Fibroblast of skin of left quadriceps (primary cell): ENCODE data around the gene NUCB1.
"Not testable (repeated sequence)": the region's sequence is repeated elsewhere in the genome, so short reads cannot be mapped to it uniquely, and the experiment has no call there.

Experiments used
- DNase-seq, 2 experiments: peaks; one replicate each; pipeline ENCODE4 v3.0.0-alpha.2; 2013; ENCODE audit warnings: low read depth in 2 of 2

NUCB1 gene

DNA sequence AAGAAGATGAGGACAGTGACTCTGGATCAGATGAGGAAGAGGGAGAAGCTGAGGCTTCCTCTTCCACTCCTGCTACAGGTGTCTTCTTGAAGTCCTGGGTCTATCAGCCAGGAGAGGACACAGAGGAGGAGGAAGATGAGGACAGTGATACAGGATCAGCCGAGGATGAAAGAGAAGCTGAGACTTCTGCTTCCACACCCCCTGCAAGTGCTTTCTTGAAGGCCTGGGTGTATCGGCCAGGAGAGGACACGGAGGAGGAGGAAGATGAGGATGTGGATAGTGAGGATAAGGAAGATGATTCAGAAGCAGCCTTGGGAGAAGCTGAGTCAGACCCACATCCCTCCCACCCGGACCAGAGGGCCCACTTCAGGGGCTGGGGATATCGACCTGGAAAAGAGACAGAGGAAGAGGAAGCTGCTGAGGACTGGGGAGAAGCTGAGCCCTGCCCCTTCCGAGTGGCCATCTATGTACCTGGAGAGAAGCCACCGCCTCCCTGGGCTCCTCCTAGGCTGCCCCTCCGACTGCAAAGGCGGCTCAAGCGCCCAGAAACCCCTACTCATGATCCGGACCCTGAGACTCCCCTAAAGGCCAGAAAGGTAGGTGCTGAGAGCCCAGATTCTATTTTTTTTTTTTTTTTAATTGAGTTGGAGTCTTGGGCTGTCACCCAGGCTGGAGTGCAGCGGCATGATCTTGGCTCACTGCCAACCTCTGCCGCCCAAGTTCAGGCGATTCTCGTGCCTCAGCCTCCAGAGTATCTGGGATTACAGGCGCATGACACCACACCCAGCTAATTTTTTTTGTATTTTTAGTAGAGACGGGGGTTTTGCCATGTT, 25.6 kb upstream of the NUCB1 start:
- peak in 1 of 2 experiments; percentile 30 for DNase-seq

DNA sequence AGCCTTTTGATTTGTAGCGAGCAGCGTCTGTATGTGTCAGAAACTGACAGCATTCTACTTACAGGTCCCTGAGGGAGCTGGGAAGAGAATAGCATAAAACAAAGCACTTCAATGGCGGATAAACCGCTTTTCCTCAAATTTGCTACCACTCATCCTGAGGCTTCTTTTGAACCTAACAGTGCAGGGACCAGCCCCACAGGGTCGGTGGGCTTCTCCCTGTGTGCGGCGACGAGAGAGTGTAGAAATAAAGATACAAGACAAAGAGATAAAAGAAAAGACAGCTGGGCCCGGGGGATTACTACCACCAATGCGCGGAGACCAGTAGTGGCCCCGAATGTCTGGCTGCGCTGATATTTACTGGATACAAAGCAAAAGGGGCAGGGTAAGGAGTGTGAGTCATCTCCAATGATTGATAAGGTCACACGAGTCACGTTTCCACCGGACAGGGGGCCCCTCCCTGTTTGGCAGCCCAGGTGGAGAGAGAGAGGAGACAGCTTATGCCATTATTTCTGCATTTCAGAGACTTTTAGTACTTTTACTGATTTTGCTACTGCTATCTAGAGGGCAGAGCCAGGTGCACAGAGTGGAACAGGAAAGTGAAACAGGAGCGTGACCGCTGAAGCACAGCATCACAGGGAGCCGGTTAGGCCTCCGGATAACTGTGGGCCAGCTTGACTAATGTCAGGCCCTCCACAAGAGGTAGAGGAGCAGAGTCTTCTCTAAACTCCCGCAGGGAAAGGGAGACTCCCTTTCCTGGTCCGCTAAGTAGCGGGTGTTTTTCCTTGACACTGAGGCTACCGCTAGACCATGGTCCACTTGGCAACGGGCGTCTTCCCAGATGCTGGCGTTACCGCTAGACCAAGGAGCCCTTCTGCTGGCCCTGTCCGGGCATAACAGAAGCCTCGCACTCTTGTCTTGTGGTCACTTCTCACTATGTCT, 23.8 kb upstream of the NUCB1 start:
- not testable (repeated sequence) for DNase-seq

DNA sequence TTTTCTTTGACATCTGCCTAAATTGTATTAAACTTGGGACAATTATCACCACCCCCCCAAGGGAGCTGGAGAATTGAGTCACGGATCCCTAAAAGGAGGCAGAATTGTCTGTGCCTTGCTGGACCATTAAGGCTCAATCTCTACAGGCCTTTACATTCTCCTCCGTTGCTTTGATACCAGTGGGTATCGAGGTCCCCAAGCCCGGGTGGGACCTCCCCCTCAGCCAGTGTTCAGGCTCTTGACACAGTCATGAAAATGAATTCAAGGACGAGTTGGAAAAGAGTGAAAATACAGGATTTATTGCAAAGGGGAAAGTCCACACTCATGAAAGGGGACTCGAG, 22.3 kb upstream of the NUCB1 start:
- DNase-seq, result no peak

DNA sequence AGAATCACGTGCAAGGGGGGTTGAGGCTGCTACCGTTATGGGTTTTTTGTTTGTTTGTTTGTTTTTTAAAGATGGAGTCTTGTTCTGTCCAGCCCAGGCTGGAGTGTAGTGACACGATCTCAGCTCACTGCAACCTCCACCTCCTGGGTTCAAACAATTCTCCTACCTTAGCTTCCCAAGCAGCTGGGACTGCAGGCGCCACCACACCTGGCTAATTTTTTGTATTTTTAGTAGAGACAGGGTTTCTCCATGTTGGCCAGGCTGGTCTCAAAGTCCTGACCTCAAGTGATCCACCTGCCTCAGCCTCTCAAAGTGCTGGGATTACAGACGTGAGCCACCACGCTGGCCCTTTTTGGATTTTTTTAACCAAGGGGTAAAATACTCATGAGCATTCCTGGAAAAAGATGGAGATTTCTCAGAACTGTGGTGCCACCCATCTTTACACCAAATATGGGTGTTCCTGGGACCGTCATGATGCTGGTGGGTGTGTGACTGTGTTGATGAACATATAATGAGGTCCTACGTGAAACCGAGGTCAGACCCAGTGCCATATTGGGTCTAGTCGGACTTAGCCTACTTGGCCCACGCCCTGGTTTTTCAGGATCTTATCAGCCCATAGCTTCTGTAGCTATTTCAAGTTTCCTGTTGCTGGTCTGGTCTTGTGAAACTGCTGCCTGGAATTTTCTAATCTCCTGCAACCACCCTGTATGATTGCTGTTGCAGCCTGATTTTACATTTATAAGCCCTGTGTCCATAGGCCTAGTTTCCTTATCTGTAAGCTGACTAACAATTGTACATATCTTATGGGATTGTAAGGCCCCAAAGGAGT, 21.7 kb upstream of the NUCB1 start:
- DNase-seq, result no peak

DNA sequence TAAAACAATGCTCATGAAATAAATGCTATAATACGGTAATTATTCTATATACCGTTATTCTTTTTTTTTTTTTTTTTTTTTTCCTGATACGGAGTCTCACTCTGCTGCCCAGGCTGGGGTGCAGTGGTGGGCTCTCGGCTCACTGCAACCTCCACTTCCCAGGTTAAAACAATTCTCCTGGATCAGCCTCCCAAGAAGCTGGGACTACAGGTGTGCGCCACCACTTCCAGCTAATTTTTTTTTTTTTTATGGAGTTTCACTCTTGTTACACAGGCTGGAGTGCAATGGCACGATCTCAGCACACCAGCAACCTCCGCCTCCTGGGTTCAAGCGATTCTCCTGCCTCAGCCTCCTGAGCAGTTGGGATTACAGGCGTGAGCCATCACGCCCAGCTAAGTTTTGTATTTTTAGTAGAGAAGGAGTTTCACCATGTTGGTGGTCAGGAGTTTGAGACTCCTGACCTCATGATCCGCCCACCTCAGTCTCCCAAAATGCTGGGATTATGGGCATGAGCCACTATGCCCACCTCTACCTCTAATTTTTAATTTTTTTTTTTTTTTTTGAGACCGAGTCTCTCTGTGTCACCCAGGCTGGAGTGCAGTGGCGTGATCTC, 21.0 kb upstream of the NUCB1 start:
- DNase-seq, result no peak

DNA sequence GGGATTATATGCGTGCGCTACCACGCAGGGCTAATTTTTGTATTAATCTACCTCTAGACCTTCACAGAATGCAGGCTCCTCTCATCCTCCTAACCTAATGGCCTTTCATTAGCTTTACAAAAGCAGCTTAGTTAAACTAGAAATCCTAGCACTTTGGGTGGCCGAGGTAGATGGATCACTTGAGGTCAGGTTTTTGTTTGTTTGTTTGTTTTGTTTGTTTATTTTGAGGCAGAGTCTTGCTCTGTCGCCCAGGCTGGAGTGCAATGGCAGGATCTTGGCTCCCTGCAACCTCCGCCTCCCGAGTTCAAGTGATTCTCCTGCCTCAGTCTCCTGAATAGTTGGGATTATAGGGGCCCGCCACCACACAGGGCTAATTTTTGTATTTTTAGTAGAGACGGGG, 20.4 kb upstream of the NUCB1 start:
- DNase-seq, result not testable (repeated sequence)

DNA sequence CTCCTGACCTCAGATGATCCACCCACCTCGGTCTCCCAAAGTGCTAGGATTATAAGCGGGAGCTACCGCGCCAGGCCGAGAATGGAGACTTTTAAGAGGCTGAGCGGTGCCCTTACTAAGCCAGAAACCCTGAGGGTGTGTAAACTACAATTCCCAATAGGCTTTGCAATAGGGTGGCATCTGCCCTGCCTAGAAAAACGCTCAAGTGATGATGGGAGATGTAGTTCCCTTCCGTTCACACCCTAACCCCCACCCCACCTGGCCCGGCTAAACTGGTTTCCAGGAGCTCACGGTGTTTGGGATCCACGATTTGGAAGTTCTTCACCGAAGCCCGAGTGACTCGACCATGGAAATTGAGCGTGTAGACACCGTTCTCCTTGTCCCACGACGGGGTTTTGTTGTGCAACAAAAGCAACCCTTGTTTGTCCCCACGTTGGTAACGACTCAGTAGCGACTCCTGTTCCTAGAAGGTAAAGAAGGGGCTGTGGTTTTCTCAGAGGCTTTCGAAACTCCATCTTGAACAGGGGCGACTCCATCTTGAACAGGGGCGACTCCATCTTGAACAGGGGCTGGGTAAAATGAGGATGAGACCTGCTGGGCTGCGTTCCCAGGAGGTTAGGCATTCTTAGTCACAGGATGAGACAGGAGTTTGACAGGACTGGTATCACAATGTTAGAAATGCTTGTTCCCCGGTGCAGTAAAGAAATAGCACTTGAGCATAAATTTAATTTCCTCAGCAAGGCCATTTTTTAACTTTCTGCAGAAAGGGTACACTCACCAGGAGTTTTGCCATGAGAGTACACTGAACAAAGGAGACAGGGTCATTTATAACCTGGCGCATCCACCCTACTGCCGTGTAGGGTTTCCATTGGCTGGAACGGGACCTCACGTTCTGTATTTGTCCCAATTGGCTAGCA, 18.1 kb upstream of the NUCB1 start:
- DNase-seq, result no peak

DNA sequence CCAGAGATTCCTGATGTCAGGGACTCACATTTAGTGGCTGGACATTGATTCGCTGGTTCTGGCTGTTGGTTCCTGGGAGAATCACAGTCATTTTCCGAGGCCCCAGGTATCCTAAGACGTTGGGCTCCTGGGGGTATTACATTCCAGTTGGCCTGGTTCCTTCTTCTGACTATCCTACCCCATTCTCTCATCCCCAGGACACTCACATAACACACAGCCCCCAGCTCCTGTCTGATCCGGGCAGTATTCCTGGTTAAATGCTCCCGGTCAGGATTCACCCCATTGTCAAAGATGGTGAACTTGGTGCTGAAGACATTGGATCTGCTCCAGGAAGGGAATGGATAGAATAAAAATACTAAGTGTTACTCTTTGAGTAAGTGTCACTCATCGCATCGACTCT, 16.4 kb upstream of the NUCB1 start:
- no peak for DNase-seq

DNA sequence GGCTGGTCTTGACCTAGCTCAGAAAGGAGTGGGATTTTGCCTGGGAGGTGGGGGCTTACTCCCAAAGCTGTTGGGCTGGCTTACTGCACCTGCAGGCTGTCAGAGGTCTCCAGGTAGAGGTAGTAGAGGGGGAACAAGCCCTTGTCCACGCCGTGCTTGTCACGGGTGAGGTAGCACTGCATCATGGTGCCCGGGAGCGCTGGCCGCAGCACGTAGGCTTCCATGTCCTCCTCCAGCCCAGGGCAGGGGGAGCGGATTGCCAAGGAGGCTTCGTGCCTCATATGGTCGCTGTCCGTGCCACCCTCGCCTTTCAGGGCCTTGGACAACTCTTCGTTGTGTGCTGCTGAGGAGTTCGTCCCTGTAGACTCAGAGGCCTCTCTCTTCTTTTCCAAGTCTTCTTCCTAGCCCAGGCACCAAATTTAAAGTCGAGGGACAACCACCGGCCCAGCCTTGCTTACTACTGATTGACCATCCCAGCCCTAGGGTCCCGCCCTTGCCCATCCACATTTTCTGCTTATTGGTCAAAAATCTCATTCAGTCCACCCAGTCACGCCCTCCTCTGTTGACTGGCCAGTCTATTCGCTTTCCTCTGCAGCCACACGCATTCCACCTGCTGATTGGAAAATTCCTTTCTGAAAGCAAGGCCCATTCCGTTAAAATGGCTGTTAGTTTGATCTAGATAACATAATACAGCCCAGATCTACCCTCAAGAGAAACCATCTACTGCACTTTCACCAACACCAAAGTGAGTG, 12.1 kb upstream of the NUCB1 start:
- DNase-seq, result no peak

DNA sequence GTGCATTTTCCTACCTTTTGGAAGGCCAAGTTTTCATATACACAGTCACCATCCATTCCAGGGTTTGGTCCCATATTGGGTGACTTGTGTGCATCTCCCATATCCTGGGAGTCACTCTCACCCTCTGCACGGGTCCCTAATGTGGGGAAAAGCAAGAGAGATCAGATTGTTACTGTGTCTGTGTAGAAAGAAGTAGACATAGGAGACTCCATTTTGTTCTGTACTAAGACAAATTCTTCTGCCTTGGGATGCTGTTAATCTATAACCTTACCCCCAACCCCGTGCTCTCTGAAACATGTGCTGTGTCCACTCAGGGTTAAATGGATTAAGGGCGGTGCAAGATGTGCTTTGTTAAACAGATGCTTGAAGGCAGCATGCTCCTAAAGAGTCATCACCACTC, 10.6 kb upstream of the NUCB1 start:
- DNase-seq, result not testable (repeated sequence)

DNA sequence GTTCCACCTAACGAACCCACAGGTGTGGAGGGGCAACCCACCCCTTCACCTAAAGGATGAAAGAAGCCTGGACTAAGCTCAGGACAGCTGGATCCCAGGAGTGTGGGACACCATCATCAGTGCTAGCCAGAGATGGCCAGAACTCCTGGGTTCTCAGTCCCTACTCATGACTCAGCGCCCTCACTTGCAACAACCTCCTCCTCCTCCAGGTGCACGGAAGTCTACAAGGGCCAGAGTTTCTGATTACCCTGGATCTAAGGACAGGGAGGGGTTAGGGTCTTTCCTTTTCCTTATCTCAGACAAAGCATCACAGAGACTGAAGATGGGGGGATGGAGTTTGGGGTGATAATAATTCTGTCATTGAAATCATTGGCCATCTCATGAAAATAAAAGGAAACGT, 9.6 kb upstream of the NUCB1 start:
- DNase-seq, result no peak

DNA sequence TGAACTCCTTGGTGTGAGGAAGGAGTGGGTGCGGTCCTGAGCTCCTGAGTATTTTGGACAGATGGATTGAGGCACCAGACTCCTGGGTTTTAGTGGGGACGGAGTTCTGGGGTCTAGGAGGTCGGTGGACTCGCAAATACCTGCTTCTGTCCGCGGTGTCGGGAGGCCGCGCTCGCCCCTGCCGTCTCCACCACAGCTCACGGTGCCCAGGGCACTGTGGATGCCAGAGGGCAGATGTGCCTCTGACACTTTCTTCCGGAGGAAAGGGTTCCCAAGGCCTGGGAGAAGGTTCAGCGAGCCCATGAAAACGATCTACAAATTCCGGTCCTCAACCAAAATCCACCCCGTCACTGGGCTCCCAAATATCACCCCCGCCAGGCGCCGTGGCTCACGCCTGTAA, 4.9 kb upstream of the NUCB1 start:
- no peak for DNase-seq

DNA sequence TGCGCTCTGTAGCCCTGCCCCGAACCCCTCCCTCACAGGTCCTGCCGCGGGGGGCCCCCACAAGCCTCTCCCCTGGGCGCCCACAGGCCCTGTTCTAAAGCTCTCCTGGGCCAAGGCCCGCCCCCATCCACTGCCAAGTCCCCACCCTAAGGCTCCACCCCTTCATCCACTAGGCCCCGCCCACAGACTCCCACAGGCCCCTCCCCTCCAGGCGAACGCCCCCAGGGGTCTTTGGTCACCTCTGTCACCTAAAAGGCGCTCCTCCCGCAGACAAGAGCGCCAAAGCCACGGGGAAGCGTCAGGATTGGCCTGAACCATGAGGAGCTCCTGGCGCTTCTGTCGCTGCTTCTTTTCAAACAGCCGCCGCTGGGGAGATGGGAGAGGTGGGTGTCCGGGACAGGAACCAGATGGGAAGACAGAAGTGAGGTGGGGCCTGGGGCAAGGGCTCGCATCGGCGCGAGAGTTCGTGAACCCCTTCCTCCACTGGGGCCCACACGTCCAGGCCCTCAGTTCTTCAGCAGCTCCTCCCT, 3.9 kb upstream of the NUCB1 start:
- DNase-seq, result no peak

DNA sequence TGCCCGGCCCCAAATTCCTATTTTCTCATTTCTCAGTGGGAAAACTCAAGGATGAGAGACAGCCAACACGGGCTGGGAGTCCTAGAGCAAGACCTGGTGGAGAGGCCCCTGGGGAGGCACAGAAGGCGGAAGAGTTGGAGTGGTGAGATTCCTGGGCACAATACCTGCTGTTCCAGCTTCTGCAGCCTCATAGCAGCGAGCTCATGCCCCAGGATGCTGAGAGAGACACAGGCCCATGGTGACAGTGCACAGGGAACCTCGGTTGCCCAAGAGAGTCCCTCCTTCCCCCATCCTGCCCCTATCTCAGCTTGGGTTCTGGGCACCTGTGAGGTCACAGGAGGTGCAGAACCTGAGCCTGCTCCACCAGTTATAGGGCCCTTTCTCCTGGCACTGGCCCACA, 2.9 kb upstream of the NUCB1 start:
- DNase-seq, result no peak

DNA sequence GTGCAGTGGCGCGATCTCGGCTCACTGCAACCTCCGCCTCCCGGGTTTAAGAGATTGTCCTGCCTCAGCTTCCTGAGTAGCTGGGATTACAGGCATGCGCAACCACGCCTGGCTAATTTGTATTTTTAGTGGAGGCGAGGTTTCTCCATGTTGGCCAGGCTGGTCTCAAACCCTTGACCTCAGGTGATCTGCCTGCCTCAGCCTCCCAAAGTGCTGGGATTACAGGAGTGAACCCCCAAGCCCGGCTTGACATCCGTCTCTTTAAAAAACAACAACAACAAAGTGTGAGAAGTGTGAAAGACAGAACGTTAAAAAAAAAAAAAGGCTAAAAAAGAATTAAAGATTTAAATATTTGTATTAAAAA, 744 bp upstream of the NUCB1 start:
- not testable (repeated sequence) for DNase-seq

DNA sequence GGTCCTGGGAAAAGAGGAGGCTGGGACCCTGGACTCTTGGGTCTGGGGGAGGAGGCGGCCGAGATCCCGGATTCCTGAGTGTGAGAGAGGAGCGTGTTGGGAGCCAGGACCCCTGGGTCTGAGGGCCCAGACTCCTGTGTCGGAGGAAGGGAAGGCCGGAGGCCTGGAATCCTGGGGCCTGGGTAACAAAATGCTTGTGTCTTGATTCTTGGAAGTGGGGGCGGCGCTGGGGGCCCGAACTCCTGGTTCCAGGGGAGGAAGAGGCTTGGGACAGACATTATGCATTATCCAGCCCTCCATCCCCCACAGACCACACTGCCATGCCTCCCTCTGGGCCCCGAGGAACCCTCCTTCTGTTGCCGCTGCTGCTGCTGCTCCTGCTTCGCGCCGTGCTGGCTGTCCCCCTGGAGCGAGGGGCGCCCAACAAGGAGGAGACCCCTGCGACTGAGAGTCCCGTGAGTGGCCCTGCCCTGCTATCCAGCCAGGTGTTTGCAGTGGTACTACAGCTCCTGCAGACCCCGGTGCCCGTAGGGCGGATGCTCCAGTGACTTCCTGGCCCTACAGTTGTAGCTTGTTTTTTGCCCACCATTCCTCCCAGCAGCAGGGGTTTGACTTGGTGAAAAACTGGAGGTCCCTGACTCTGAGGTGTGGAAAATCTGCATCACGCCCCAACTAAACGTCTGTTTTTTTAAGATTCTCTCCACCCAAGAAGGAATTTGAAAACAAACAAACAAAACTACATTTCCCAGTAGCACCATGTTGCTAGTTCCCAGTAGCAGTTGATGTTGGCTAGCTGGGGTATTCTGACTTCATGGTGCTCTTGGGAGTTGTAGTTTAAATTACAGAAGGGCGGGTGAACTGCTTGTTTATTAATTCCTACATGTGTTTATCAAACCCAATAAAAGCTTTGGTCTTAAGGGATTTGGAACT, 630 bp downstream of the NUCB1 start:
- no peak for DNase-seq

DNA sequence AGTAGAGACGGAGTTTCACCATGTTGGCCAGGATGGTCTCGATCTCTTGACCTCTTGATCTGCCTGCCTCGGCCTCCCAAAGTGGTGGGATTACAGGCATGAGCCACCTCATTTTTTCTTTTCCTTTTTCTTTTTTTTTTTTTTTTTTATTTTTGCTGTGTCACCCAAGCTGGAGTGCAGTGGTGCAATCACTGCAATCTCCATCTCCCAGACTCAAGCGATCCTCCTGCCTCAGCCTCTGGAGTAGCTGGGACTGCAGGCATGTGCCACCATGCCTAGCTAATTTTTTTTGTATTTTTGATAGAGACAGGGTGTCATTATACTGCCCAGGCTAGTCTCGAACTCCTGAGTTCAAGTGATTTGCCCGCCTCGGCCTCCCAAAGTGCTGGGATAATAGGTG, 2.2 kb downstream of the NUCB1 start:
- not testable (repeated sequence) for DNase-seq

DNA sequence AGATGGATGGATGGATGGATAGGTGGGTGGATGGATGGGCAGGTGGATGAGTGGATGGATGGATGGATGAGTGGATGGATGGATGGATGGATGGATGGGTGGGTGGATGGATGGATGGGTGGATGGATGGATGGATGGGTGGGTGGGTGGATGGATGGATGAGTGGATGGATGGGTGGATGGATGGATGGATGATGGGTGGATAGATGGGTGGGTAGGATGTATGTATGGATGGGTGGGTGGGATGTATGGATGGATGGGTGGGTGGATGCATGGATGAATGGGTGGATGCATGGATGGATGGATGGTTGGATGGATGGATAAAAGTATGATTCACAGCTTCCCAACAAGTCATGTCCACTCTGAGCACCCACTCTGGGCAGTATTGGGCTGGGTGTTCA, 3.7 kb downstream of the NUCB1 start:
- not testable (repeated sequence) for DNase-seq

DNA sequence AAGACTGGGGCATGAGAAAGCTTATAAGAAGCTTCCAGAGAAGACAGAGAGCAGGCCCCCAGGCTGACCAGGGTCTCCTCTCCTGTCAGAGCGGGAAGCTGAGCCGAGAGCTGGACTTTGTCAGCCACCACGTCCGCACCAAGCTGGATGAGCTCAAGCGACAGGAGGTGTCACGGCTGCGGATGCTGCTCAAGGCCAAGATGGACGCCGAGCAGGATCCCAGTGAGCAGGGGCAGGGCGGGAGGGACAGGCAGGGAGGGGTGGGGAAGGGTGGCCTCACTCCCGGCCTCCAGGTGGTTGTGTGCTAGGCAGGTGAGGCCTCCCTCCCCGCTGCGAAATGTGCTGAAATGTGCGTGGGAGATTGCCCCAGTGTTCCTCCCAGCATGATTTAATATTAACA, 5.6 kb downstream of the NUCB1 start:
- no peak for DNase-seq
